Neural progenitor cell (in vitro differentiated cells): ENCODE measurements around the gene TMEM176B.

Experiments
- EZH2 ChIP-seq: fragments of 200-600 bp; sonication (generic); IDR thresholded peaks from 2 replicates; pipeline ENCODE4 v1.6.1; 2017; ENCODE audit warnings: antibody characterized with exemption, mild to moderate bottlenecking, moderate library complexity
- TF ChIP-seq, protein P1 (sequence below): fragments of 200-600 bp; sonication (generic); IDR thresholded peaks from 2 replicates; pipeline ENCODE4 v1.5.1; 2017; ENCODE audit warnings: antibody characterized with exemption, mild to moderate bottlenecking

DNA sequence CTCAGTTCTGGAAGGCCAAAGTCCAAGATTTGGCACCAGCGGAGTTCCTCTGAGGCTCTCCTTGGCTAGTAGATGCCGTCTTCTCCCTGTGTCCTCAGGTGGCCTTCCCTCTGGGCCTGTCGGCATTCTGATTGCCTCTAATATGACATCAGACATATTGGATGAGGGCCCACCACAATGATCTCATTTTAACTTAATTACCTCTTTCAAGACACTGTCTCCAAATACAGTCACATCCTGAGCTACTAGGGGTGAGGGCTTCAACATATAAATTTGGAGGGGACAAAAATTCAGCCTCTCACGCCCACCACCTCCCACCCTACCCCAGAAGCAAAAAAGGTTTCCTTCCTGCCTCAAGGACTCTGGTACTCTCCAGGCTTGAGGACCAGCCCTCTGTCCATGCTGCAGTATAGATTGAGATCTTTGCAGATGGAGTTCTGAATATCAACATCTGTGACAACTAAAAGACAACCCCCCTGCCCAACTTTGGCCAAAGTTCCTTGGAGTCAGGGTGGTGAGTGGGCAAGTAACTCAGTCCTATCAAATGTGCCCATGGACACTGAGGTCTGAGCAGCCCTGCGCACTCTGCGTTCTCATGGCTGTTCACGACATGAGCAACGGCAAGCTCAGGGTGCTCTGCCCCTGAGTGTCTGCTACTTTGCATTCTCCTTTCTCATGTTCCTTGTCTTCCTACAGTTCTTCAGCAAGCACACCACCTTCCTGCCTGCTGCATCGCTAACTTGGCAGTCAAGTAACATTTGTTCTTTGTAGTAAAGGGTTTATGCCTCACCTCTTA, 11.5 kb downstream of the TMEM176B start:
- TF ChIP-seq, protein P1, sequence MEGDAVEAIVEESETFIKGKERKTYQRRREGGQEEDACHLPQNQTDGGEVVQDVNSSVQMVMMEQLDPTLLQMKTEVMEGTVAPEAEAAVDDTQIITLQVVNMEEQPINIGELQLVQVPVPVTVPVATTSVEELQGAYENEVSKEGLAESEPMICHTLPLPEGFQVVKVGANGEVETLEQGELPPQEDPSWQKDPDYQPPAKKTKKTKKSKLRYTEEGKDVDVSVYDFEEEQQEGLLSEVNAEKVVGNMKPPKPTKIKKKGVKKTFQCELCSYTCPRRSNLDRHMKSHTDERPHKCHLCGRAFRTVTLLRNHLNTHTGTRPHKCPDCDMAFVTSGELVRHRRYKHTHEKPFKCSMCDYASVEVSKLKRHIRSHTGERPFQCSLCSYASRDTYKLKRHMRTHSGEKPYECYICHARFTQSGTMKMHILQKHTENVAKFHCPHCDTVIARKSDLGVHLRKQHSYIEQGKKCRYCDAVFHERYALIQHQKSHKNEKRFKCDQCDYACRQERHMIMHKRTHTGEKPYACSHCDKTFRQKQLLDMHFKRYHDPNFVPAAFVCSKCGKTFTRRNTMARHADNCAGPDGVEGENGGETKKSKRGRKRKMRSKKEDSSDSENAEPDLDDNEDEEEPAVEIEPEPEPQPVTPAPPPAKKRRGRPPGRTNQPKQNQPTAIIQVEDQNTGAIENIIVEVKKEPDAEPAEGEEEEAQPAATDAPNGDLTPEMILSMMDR, result no peak
- TF ChIP-seq EZH2, result no peak
